DOHH2 (cell line): ENCODE results near the gene UBE2L5.

Experiments
- H3F3A ChIP-seq: fragments of 200-600 bp; sonication (generic), shearing (Covaris generic); 2 replicates; pipeline ENCODE4 v1.6.0; 2016; ENCODE audit warnings: antibody characterized with exemption, mild to moderate bottlenecking; ENCODE audit not compliant: control insufficient read depth, insufficient read depth
- H3K27ac ChIP-seq: fragments of 200-600 bp; sonication (generic); 2 replicates; pipeline ENCODE4 v1.5.1; 2014; ENCODE audit warnings: low read depth, mild to moderate bottlenecking, low read length, moderate library complexity
- H3K27me3 ChIP-seq: fragments of 200-600 bp; sonication (generic); 2 replicates; pipeline ENCODE4 v1.6.1; 2014; ENCODE audit warnings: mild to moderate bottlenecking, low read length, mixed read lengths; ENCODE audit not compliant: control insufficient read depth
- H3K36me3 ChIP-seq: fragments of 200-600 bp; sonication (generic); 2 replicates; pipeline ENCODE4 v1.6.1; 2014; ENCODE audit warnings: mild to moderate bottlenecking, low read length, moderate library complexity, mixed read lengths; ENCODE audit not compliant: control insufficient read depth
- H3K4me1 ChIP-seq: fragments of 200-600 bp; sonication (generic); 2 replicates; pipeline ENCODE4 v1.6.1; 2014; ENCODE audit warnings: mild to moderate bottlenecking, low read length, mixed read lengths; ENCODE audit not compliant: control insufficient read depth
- H3K4me2 ChIP-seq: fragments of 200-600 bp; sonication (generic); 2 replicates; pipeline ENCODE4 v1.6.0; 2014; ENCODE audit warnings: mild to moderate bottlenecking, low read length, moderate library complexity
- H3K4me3 ChIP-seq: fragments of 200-600 bp; sonication (generic); 2 replicates; pipeline ENCODE4 v1.5.1; 2014; ENCODE audit warnings: mild to moderate bottlenecking, low read length, mixed read lengths
- H3K79me2 ChIP-seq: fragments of 200-600 bp; sonication (generic); 2 replicates; pipeline ENCODE4 v1.6.1; 2014; ENCODE audit warnings: mild to moderate bottlenecking, low read length, mixed read lengths; ENCODE audit not compliant: control insufficient read depth
- H3K9me2 ChIP-seq: fragments of 200-600 bp; sonication (generic); replicated peaks from 2 replicates; pipeline ENCODE4 v1.6.1; 2014; ENCODE audit warnings: mild to moderate bottlenecking, low read length, mixed read lengths; ENCODE audit not compliant: control insufficient read depth
- H3K9me3 ChIP-seq: fragments of 200-600 bp; sonication (generic); 2 replicates; pipeline ENCODE4 v1.6.1; 2014; ENCODE audit warnings: antibody characterized with exemption, low read length, mixed read lengths; ENCODE audit not compliant: control insufficient read depth, insufficient read depth
- H4K20me1 ChIP-seq: fragments of 200-600 bp; sonication (generic); 2 replicates; pipeline ENCODE4 v1.6.0; 2014; ENCODE audit warnings: low read depth, mild to moderate bottlenecking, antibody characterized with exemption, low read length, moderate library complexity; ENCODE audit not compliant: control insufficient read depth, insufficient read depth
- CTCF ChIP-seq: fragments of 200-600 bp; sonication (generic); IDR thresholded peaks from one replicate; pipeline ENCODE4 v1.5.1; 2014; ENCODE audit warnings: antibody characterized with exemption, mild to moderate bottlenecking, low read depth, low read length; ENCODE audit not compliant: poor library complexity, severe bottlenecking
- EZH2phosphoT487 ChIP-seq: fragments of 200-600 bp; sonication (generic); IDR thresholded peaks from 2 replicates; pipeline ENCODE4 v1.6.1; 2017; ENCODE audit warnings: borderline replicate concordance, mild to moderate bottlenecking, antibody characterized with exemption, low read length, moderate library complexity, mixed read lengths

UBE2L5 gene

GRCh38 chr13:30413842-30414241 is 8.5 kb upstream of the UBE2L5 start:
- Histone ChIP-seq H3K4me2 (peak overlapping the region; percentile 13), H3K4me3 (no peak overlapping the region), H3K9me2 (no peaks in the 10 kb centered on the region), H3K9me3 (no peaks in the 10 kb centered on the region), H3F3A (peaks cover 55% of the 10 kb centered on the region), H3K27ac (peak overlapping the region; percentile 13; the same call in 1 of the 2 replicates), H3K27me3 (no peaks in the 10 kb centered on the region), H3K79me2 (peaks cover 22% of the 10 kb centered on the region), H3K36me3 (no peaks in the 10 kb centered on the region), H4K20me1 (no peaks in the 10 kb centered on the region), H3K4me1 (peaks cover 97% of the 10 kb centered on the region)
- no peak for TF ChIP-seq EZH2phosphoT487
- no peak for TF ChIP-seq CTCF

GRCh38 chr13:30415430-30416030 is 6.8 kb upstream of the UBE2L5 start:
- peak overlapping the region; percentile 71 for H3K4me3 ChIP-seq
- H3K9me3 ChIP-seq, result no peaks in the 10 kb centered on the region
- TF ChIP-seq EZH2phosphoT487, result no peak
- TF ChIP-seq CTCF, result no peak
- H3K9me2 ChIP-seq, result no peaks in the 10 kb centered on the region
- H4K20me1 ChIP-seq, result no peaks in the 10 kb centered on the region
- no peaks in the 10 kb centered on the region for H3K27me3 ChIP-seq
- peaks cover 10% of the 10 kb centered on the region for H3K36me3 ChIP-seq
- H3K4me2 ChIP-seq, result peak overlapping the region; percentile 81
- peak overlapping the region; percentile 99 for H3K27ac ChIP-seq
- peaks cover 60% of the 10 kb centered on the region for H3F3A ChIP-seq
- peaks cover 38% of the 10 kb centered on the region for H3K79me2 ChIP-seq
- H3K4me1 ChIP-seq, result peaks cover 97% of the 10 kb centered on the region

GRCh38 chr13:30416471-30416870 is 5.8 kb upstream of the UBE2L5 start:
- Histone ChIP-seq H4K20me1 (no peaks in the 10 kb centered on the region), H3K36me3 (peaks cover 19% of the 10 kb centered on the region), H3K9me2 (no peaks in the 10 kb centered on the region), H3K27ac (peak overlapping the region; percentile 99), H3K4me2 (peak overlapping the region; percentile 81), H3K9me3 (no peaks in the 10 kb centered on the region), H3K4me3 (peak overlapping the region; percentile 71), H3F3A (peaks cover 57% of the 10 kb centered on the region), H3K79me2 (peaks cover 47% of the 10 kb centered on the region), H3K27me3 (no peaks in the 10 kb centered on the region), H3K4me1 (peaks cover 96% of the 10 kb centered on the region)
- TF ChIP-seq CTCF, result no peak
- TF ChIP-seq EZH2phosphoT487, result no peak
